ENCODE results near the gene PRRC2B.
"Not testable (repeated sequence)": the region's sequence is repeated elsewhere in the genome, so short reads cannot be mapped to it uniquely, and the experiment has no call there.

The PRRC2B gene

GRCh38 chr9:131457746-131458145 is 63.9 kb downstream of the PRRC2B start:
- peaks cover 92% of the 10 kb centered on the region for H3K36me3 ChIP-seq (ENCODE audit: control insufficient read depth, insufficient read depth, low read length)
- H3K4me1 ChIP-seq (ENCODE audit: control insufficient read depth, insufficient read depth, low read length), result no peaks in the 10 kb centered on the region
- H3K4me3 ChIP-seq (ENCODE audit: low read depth, low read length), result no peak overlapping the region
- no peak overlapping the region for H3K9ac ChIP-seq (ENCODE audit: low read length)
- no peak overlapping the region for H3K27ac ChIP-seq (ENCODE audit: low read depth, low read length)
- H3K27me3 ChIP-seq (ENCODE audit: control insufficient read depth, insufficient read depth, low read length), result no peaks in the 10 kb centered on the region
- no peaks in the 10 kb centered on the region for H3K9me3 ChIP-seq (ENCODE audit: control insufficient read depth, insufficient read depth, low read depth, low read length)

GRCh38 chr9:131459056-131459455 is 65.2 kb downstream of the PRRC2B start:
- no peaks in the 10 kb centered on the region for H3K9me3 ChIP-seq (ENCODE audit: control insufficient read depth, insufficient read depth, low read depth, low read length)
- H3K27ac ChIP-seq (ENCODE audit: low read depth, low read length), result no peak overlapping the region
- H3K4me1 ChIP-seq (ENCODE audit: control insufficient read depth, insufficient read depth, low read length), result no peaks in the 10 kb centered on the region
- peaks cover 93% of the 10 kb centered on the region for H3K36me3 ChIP-seq (ENCODE audit: control insufficient read depth, insufficient read depth, low read length)
- H3K27me3 ChIP-seq (ENCODE audit: control insufficient read depth, insufficient read depth, low read length), result no peaks in the 10 kb centered on the region
- no peak overlapping the region for H3K9ac ChIP-seq (ENCODE audit: low read length)
- H3K4me3 ChIP-seq (ENCODE audit: low read depth, low read length), result no peak overlapping the region

- Histone ChIP-seq H3K27ac (ENCODE audit: low read depth, low read length) (no peak overlapping the region), H3K27me3 (ENCODE audit: control insufficient read depth, insufficient read depth, low read length) (no peaks in the 10 kb centered on the region), H3K4me1 (ENCODE audit: control insufficient read depth, insufficient read depth, low read length) (no peaks in the 10 kb centered on the region), H3K9ac (ENCODE audit: low read length) (no peak overlapping the region), H3K36me3 (ENCODE audit: control insufficient read depth, insufficient read depth, low read length) (peaks cover 95% of the 10 kb centered on the region), H3K9me3 (ENCODE audit: control insufficient read depth, insufficient read depth, low read depth, low read length) (no peaks in the 10 kb centered on the region), H3K4me3 (ENCODE audit: low read depth, low read length) (no peak overlapping the region)
Measured at GRCh38 chr9:131461166-131461565, 67.3 kb downstream of the PRRC2B start.

- no peaks in the 10 kb centered on the region for H3K27me3 ChIP-seq (ENCODE audit: control insufficient read depth, insufficient read depth, low read length)
- H3K27ac ChIP-seq (ENCODE audit: low read depth, low read length), result no peak overlapping the region
- H3K9ac ChIP-seq (ENCODE audit: low read length), result no peak overlapping the region
- peaks cover 95% of the 10 kb centered on the region for H3K36me3 ChIP-seq (ENCODE audit: control insufficient read depth, insufficient read depth, low read length)
- no peak overlapping the region for H3K4me3 ChIP-seq (ENCODE audit: low read depth, low read length)
- H3K4me1 ChIP-seq (ENCODE audit: control insufficient read depth, insufficient read depth, low read length), result no peaks in the 10 kb centered on the region
- H3K9me3 ChIP-seq (ENCODE audit: control insufficient read depth, insufficient read depth, low read depth, low read length), result no peaks in the 10 kb centered on the region
Measured at GRCh38 chr9:131464354-131465000, 70.6 kb downstream of the PRRC2B start.

- Histone ChIP-seq H3K9me3 (ENCODE audit: control insufficient read depth, insufficient read depth, low read depth, low read length) (no peaks in the 10 kb centered on the region), H3K4me3 (ENCODE audit: low read depth, low read length) (no peak overlapping the region), H3K9ac (ENCODE audit: low read length) (no peak overlapping the region), H3K27ac (ENCODE audit: low read depth, low read length) (no peak overlapping the region), H3K27me3 (ENCODE audit: control insufficient read depth, insufficient read depth, low read length) (no peaks in the 10 kb centered on the region), H3K36me3 (ENCODE audit: control insufficient read depth, insufficient read depth, low read length) (peaks cover 95% of the 10 kb centered on the region), H3K4me1 (ENCODE audit: control insufficient read depth, insufficient read depth, low read length) (no peaks in the 10 kb centered on the region)
Measured at GRCh38 chr9:131465401-131465800, 71.5 kb downstream of the PRRC2B start.

- Histone ChIP-seq H3K4me3 (ENCODE audit: low read depth, low read length) (no peak overlapping the region), H3K9ac (ENCODE audit: low read length) (no peak overlapping the region), H3K9me3 (ENCODE audit: control insufficient read depth, insufficient read depth, low read depth, low read length) (no peaks in the 10 kb centered on the region), H3K36me3 (ENCODE audit: control insufficient read depth, insufficient read depth, low read length) (peaks cover 96% of the 10 kb centered on the region), H3K4me1 (ENCODE audit: control insufficient read depth, insufficient read depth, low read length) (no peaks in the 10 kb centered on the region), H3K27me3 (ENCODE audit: control insufficient read depth, insufficient read depth, low read length) (no peaks in the 10 kb centered on the region), H3K27ac (ENCODE audit: low read depth, low read length) (no peak overlapping the region)
Measured at GRCh38 chr9:131467214-131467935, 73.5 kb downstream of the PRRC2B start.

- Histone ChIP-seq H3K27ac (ENCODE audit: low read depth, low read length) (no peak overlapping the region), H3K4me3 (ENCODE audit: low read depth, low read length) (no peak overlapping the region), H3K9ac (ENCODE audit: low read length) (no peak overlapping the region)
Measured at GRCh38 chr9:131468031-131468430, 74.1 kb downstream of the PRRC2B start.

GRCh38 chr9:131469356-131469755 is 75.5 kb downstream of the PRRC2B start:
- Histone ChIP-seq H3K4me3 (ENCODE audit: low read depth, low read length) (no peak overlapping the region), H3K36me3 (ENCODE audit: control insufficient read depth, insufficient read depth, low read length) (peaks cover 98% of the 10 kb centered on the region), H3K9me3 (ENCODE audit: control insufficient read depth, insufficient read depth, low read depth, low read length) (no peaks in the 10 kb centered on the region), H3K4me1 (ENCODE audit: control insufficient read depth, insufficient read depth, low read length) (no peaks in the 10 kb centered on the region), H3K27ac (ENCODE audit: low read depth, low read length) (no peak overlapping the region), H3K9ac (ENCODE audit: low read length) (no peak overlapping the region), H3K27me3 (ENCODE audit: control insufficient read depth, insufficient read depth, low read length) (no peaks in the 10 kb centered on the region)

More at GRCh38 chr9:131468031-131468430, 74.1 kb downstream of the PRRC2B start:
- Histone ChIP-seq H3K9me3 (ENCODE audit: control insufficient read depth, insufficient read depth, low read depth, low read length) (no peaks in the 10 kb centered on the region), H3K4me1 (ENCODE audit: control insufficient read depth, insufficient read depth, low read length) (no peaks in the 10 kb centered on the region), H3K36me3 (ENCODE audit: control insufficient read depth, insufficient read depth, low read length) (peaks cover 98% of the 10 kb centered on the region), H3K27me3 (ENCODE audit: control insufficient read depth, insufficient read depth, low read length) (no peaks in the 10 kb centered on the region)

GRCh38 chr9:131469951-131470350 is 76.1 kb downstream of the PRRC2B start:
- no peaks in the 10 kb centered on the region for H3K9me3 ChIP-seq (ENCODE audit: control insufficient read depth, insufficient read depth, low read depth, low read length)
- peaks cover 98% of the 10 kb centered on the region for H3K36me3 ChIP-seq (ENCODE audit: control insufficient read depth, insufficient read depth, low read length)

GRCh38 chr9:131470581-131470991 is 76.7 kb downstream of the PRRC2B start:
- Histone ChIP-seq H3K9ac (ENCODE audit: low read length) (no peak overlapping the region), H3K9me3 (ENCODE audit: control insufficient read depth, insufficient read depth, low read depth, low read length) (no peaks in the 10 kb centered on the region), H3K4me3 (ENCODE audit: low read depth, low read length) (no peak overlapping the region), H3K36me3 (ENCODE audit: control insufficient read depth, insufficient read depth, low read length) (peaks cover 98% of the 10 kb centered on the region), H3K4me1 (ENCODE audit: control insufficient read depth, insufficient read depth, low read length) (no peaks in the 10 kb centered on the region), H3K27me3 (ENCODE audit: control insufficient read depth, insufficient read depth, low read length) (no peaks in the 10 kb centered on the region), H3K27ac (ENCODE audit: low read depth, low read length) (no peak overlapping the region)

More at GRCh38 chr9:131469951-131470350, 76.1 kb downstream of the PRRC2B start:
- H3K9ac ChIP-seq (ENCODE audit: low read length), result no peak overlapping the region
- no peaks in the 10 kb centered on the region for H3K27me3 ChIP-seq (ENCODE audit: control insufficient read depth, insufficient read depth, low read length)
- H3K4me3 ChIP-seq (ENCODE audit: low read depth, low read length), result no peak overlapping the region
- no peaks in the 10 kb centered on the region for H3K4me1 ChIP-seq (ENCODE audit: control insufficient read depth, insufficient read depth, low read length)
- H3K27ac ChIP-seq (ENCODE audit: low read depth, low read length), result no peak overlapping the region

- H3K27ac ChIP-seq (ENCODE audit: low read depth, low read length); H3K4me3 ChIP-seq (ENCODE audit: low read depth, low read length); H3K27me3 ChIP-seq (ENCODE audit: control insufficient read depth, insufficient read depth, low read length); H3K9me3 ChIP-seq (ENCODE audit: control insufficient read depth, insufficient read depth, low read depth, low read length); H3K4me1 ChIP-seq (ENCODE audit: control insufficient read depth, insufficient read depth, low read length); H3K9ac ChIP-seq (ENCODE audit: low read length): not testable (repeated sequence)
- peaks cover 98% of the 10 kb centered on the region for H3K36me3 ChIP-seq (ENCODE audit: control insufficient read depth, insufficient read depth, low read length)
Measured at GRCh38 chr9:131472085-131472484, 78.2 kb downstream of the PRRC2B start.

Data from HUES6 (cell line).